DND-41 (cell line): Measurements from ENCODE around the gene CDH11.

ENCODE experiments used
- CTCF ChIP-seq: IDR thresholded peaks from 2 replicates; pipeline ENCODE4 v1.5.1; 2012; ENCODE audit warnings: borderline replicate concordance, low read length, moderate library complexity, mild to moderate bottlenecking; ENCODE audit not compliant: poor library complexity, severe bottlenecking; ENCODE audit errors: extremely low read depth
- EZH2 ChIP-seq: IDR thresholded peaks from 3 replicates; pipeline ENCODE4 v1.6.1; 2012; ENCODE audit warnings: borderline replicate concordance, low read depth, mild to moderate bottlenecking, moderate library complexity, low read length, inconsistent platforms; ENCODE audit not compliant: severe bottlenecking

GRCh38 chr16:64969221-64969620 lies 152.6 kb downstream of the CDH11 start:
- TF ChIP-seq CTCF (no peak), EZH2 (no peak)
